HEK293 (cell line): ENCODE measurements around the gene EIF5A.

Experiments used
- AEBP2 ChIP-seq: fragments of 450-650 bp; formaldehyde crosslinking; IDR thresholded peaks from 2 replicates; pipeline ENCODE4 v1.5.1; 2016; ENCODE audit warnings: missing biosample characterization, missing genetic modification characterization, borderline replicate concordance
- ATF2 ChIP-seq: fragments of 450-650 bp; formaldehyde crosslinking; IDR thresholded peaks from 2 replicates; pipeline ENCODE4 v1.5.1; 2016; ENCODE audit warnings: missing biosample characterization, missing genetic modification characterization, low read depth
- EGR2 ChIP-seq: fragments of 450-650 bp; formaldehyde crosslinking; IDR thresholded peaks from 2 replicates; pipeline ENCODE4 v1.5.1; 2016; ENCODE audit warnings: low read depth, missing biosample characterization, missing genetic modification characterization
- GFI1B ChIP-seq: fragments of 450-650 bp; formaldehyde crosslinking; IDR thresholded peaks from 2 replicates; pipeline ENCODE4 v1.5.1; 2016; ENCODE audit warnings: missing biosample characterization, missing genetic modification characterization
- KLF7 ChIP-seq: fragments of 450-650 bp; formaldehyde crosslinking; IDR thresholded peaks from 2 replicates; pipeline ENCODE4 v1.5.1; 2016; ENCODE audit warnings: missing biosample characterization, missing genetic modification characterization, borderline replicate concordance
- MZF1 ChIP-seq: fragments of 450-650 bp; formaldehyde crosslinking; IDR thresholded peaks from 2 replicates; pipeline ENCODE4 v1.5.1; 2017; ENCODE audit warnings: missing biosample characterization, missing genetic modification characterization, borderline replicate concordance
- OSR2 ChIP-seq: fragments of 450-650 bp; formaldehyde crosslinking; IDR thresholded peaks from 2 replicates; pipeline ENCODE4 v1.5.1; 2016; ENCODE audit warnings: missing biosample characterization, missing genetic modification characterization
- ZBTB10 ChIP-seq: fragments of 450-650 bp; formaldehyde crosslinking; IDR thresholded peaks from 2 replicates; pipeline ENCODE4 v1.5.1; 2016; ENCODE audit warnings: missing biosample characterization, missing genetic modification characterization
- ZBTB26 ChIP-seq: fragments of 450-650 bp; formaldehyde crosslinking; optimal IDR thresholded peaks from 2 replicates; pipeline ENCODE3; 2016; ENCODE audit warnings: missing biosample characterization, mild to moderate bottlenecking, missing genetic modification characterization
- ZFHX2 ChIP-seq: fragments of 450-650 bp; formaldehyde crosslinking; conservative IDR thresholded peaks from 2 replicates; pipeline ENCODE4 v1.5.1; 2016; ENCODE audit warnings: missing biosample characterization, missing genetic modification characterization
- ZNF112 ChIP-seq: fragments of 450-650 bp; formaldehyde crosslinking; IDR thresholded peaks from 2 replicates; pipeline ENCODE4 v1.5.0; 2017; ENCODE audit warnings: missing biosample characterization, missing genetic modification characterization
- ZNF157 ChIP-seq: fragments of 450-650 bp; formaldehyde crosslinking; IDR thresholded peaks from 2 replicates; pipeline ENCODE4 v1.5.1; 2016; ENCODE audit warnings: missing biosample characterization, missing genetic modification characterization
- ZNF169 ChIP-seq: fragments of 450-650 bp; formaldehyde crosslinking; IDR thresholded peaks from 2 replicates; pipeline ENCODE4 v1.5.1; 2016; ENCODE audit warnings: missing biosample characterization, missing genetic modification characterization
- ZNF19 ChIP-seq: fragments of 450-650 bp; formaldehyde crosslinking; IDR thresholded peaks from 2 replicates; pipeline ENCODE4; 2016; ENCODE audit warnings: missing biosample characterization, missing genetic modification characterization, low read depth
- ZNF221 ChIP-seq: fragments of 450-650 bp; formaldehyde crosslinking; IDR thresholded peaks from 2 replicates; pipeline ENCODE4 v1.5.1; 2017; ENCODE audit warnings: missing biosample characterization, missing genetic modification characterization, borderline replicate concordance
- ZNF223 ChIP-seq: fragments of 450-650 bp; formaldehyde crosslinking; IDR thresholded peaks from 2 replicates; pipeline ENCODE4 v1.5.1; 2016; ENCODE audit warnings: missing biosample characterization, missing genetic modification characterization
- ZNF24 ChIP-seq: fragments of 450-650 bp; formaldehyde crosslinking; IDR thresholded peaks from 2 replicates; pipeline ENCODE4 v1.5.1; 2016; ENCODE audit warnings: missing biosample characterization, missing genetic modification characterization
- ZNF280D ChIP-seq: fragments of 450-650 bp; formaldehyde crosslinking; IDR thresholded peaks from 2 replicates; pipeline ENCODE4 v1.5.1; 2016; ENCODE audit warnings: missing biosample characterization, missing genetic modification characterization
- ZNF311 ChIP-seq: fragments of 450-650 bp; formaldehyde crosslinking; IDR thresholded peaks from 2 replicates; pipeline ENCODE4 v1.5.1; 2017; ENCODE audit warnings: missing biosample characterization, missing genetic modification characterization, borderline replicate concordance
- ZNF416 ChIP-seq: fragments of 450-650 bp; formaldehyde crosslinking; IDR thresholded peaks from 2 replicates; pipeline ENCODE4 v1.5.1; 2016; ENCODE audit warnings: missing biosample characterization, missing genetic modification characterization
- ZNF449 ChIP-seq: fragments of 450-650 bp; formaldehyde crosslinking; IDR thresholded peaks from 2 replicates; pipeline ENCODE4 v1.5.1; 2017; ENCODE audit warnings: missing biosample characterization, mild to moderate bottlenecking, missing genetic modification characterization, moderate library complexity
- ZNF488 ChIP-seq: fragments of 450-650 bp; formaldehyde crosslinking; IDR thresholded peaks from 2 replicates; pipeline ENCODE4 v1.5.1; 2016; ENCODE audit warnings: missing biosample characterization, missing genetic modification characterization
- ZNF529 ChIP-seq: fragments of 450-650 bp; formaldehyde crosslinking; IDR thresholded peaks from 2 replicates; pipeline ENCODE4 v1.5.1; 2017; ENCODE audit warnings: missing genetic modification characterization, missing biosample characterization; ENCODE audit not compliant: insufficient replicate concordance
- ZNF558 ChIP-seq: fragments of 450-650 bp; formaldehyde crosslinking; IDR thresholded peaks from 2 replicates; pipeline ENCODE4 v1.5.1; 2016; ENCODE audit warnings: missing biosample characterization, missing genetic modification characterization
- ZNF624 ChIP-seq: fragments of 450-650 bp; formaldehyde crosslinking; IDR thresholded peaks from 2 replicates; pipeline ENCODE4 v1.5.1; 2017; ENCODE audit warnings: missing biosample characterization, missing genetic modification characterization
- ZNF777 ChIP-seq: fragments of 450-650 bp; formaldehyde crosslinking; IDR thresholded peaks from 2 replicates; pipeline ENCODE4 v1.5.1; 2017; ENCODE audit warnings: missing biosample characterization, missing genetic modification characterization, borderline replicate concordance
- ZNF791 ChIP-seq: fragments of 450-650 bp; formaldehyde crosslinking; IDR thresholded peaks from 2 replicates; pipeline ENCODE4 v1.5.1; 2016; ENCODE audit warnings: missing biosample characterization, missing genetic modification characterization
- ZNF792 ChIP-seq: fragments of 450-650 bp; formaldehyde crosslinking; IDR thresholded peaks from 2 replicates; pipeline ENCODE4 v1.5.1; 2016; ENCODE audit warnings: missing biosample characterization, missing genetic modification characterization

The EIF5A gene

GRCh38 chr17:7329374-7329996 lies 22.1 kb downstream of the EIF5A start (continued):
- TF ChIP-seq ZNF19 (no peak), ZNF449 (tag by site-specific recombination) (peak; percentile 25; the same call in 1 of the 2 replicates), KLF7 (no peak), ZNF792 (tag by site-specific recombination) (no peak), ZNF777 (no peak), ZNF624 (tag by site-specific recombination) (no peak), ZNF157 (tag by site-specific recombination) (no peak), ZNF416 (tag by site-specific recombination) (no peak), OSR2 (no peak), EGR2 (tag by site-specific recombination) (0 out of 2 replicates have a peak, but pooled peaks have one; percentile 28), GFI1B (no peak), ZNF223 (tag by site-specific recombination) (no peak), MZF1 (tag by site-specific recombination) (no peak), ATF2 (tag by site-specific recombination) (no peak), ZNF221 (no peak), ZNF791 (tag by site-specific recombination) (no peak), ZNF488 (no peak), ZNF311 (tag by site-specific recombination) (no peak), ZFHX2 (no peak; the same call in 1 of the 2 replicates), ZNF558 (tag by site-specific recombination) (no peak), ZNF24 (tag by site-specific recombination) (no peak), ZNF169 (tag by site-specific recombination) (no peak), ZBTB10 (peak; percentile 96), ZNF280D (tag by site-specific recombination) (no peak), AEBP2 (tag by site-specific recombination) (no peak), ZBTB26 (peak; percentile 59), ZNF529 (no peak), ZNF112 (tag by site-specific recombination) (no peak)
